ENCODE measurements around the gene ZNF772.
"Not testable (repeated sequence)": the region's sequence is repeated elsewhere in the genome, so short reads cannot be mapped to it uniquely, and the experiment has no call there.

The ZNF772 gene

DNA sequence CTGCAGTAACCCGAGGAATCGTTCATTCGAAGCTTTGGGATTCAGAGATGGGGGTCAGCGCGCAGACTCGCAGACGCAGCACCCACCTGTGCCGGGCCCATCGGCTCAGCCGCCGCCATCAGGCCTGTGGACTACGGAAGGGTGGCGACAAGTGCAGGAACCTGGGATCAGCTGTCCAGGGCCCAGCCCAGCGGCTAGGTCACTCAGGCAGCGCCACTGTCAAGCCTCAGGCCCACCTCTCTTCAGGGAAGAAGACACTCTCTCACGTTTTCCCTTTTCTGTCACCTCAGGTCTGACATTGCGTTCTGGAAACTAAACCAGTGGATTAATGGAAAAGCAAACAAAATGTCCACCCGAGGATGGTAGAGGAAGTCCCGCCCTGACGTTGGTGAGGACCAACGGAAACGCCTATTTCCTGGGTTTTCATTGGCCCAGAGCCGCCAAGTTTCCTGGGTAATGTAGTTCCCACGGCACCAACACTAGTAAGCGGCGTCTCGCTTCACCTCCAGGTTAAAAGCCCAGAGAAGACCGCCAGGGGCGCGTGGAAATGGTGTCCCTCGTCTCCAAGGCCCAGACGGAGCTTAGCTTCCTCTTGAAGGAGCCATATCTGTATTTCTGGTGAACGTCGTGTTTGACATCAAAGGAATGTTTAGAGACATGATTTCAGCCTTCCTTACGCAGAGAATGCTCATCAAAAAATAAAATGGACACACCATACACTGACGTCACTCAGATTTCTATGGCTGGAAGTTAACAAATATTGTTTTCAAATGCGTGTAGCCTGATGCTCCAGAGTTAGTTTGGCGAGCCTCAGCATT is at the start of gene ZNF772:
Gene ZNF772, minus strand, starts transcription at position 376 of the 818 bp plus-strand sequence. Its CDS starts 257 bp downstream, at position 119.
- DNase-seq, result peak; percentile 16 to 96 (median 82)

- not testable (repeated sequence) for DNase-seq
These were observed 40.7 kb upstream of the ZNF772 start for GRCh38 chr19:57518021-57518420.

GRCh38 chr19:57515255-57515654 is 37.9 kb upstream of the ZNF772 start:
- DNase-seq, result no peak

DNA sequence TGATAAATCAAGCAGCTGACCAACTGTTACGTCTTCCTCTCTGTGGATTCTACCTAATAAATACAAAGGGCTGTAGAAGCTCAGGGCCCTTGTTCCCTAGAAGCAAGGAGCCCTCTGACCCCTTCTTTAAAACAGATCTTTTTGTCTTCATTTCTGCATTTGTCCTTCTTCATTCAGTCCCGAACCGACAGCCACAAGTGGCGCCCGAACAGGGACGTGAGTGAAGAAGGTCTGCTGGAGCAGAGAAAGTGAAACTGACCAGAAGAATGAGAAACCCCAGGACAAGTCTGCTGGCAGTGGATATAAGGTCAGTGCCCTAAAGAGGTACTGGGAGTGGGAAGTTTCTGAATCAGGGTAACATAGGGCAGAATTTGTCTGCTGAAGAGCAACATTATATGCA is 35.5 kb upstream of the ZNF772 start:
- no peak for DNase-seq

- no peak for DNase-seq
These were observed 34.1 kb upstream of the ZNF772 start for GRCh38 chr19:57511484-57511883.

GRCh38 chr19:57506163-57506562 is 28.8 kb upstream of the ZNF772 start:
- DNase-seq, result no peak

GRCh38 chr19:57500400-57500799 is 23.0 kb upstream of the ZNF772 start:
- not testable (repeated sequence) for DNase-seq

DNA sequence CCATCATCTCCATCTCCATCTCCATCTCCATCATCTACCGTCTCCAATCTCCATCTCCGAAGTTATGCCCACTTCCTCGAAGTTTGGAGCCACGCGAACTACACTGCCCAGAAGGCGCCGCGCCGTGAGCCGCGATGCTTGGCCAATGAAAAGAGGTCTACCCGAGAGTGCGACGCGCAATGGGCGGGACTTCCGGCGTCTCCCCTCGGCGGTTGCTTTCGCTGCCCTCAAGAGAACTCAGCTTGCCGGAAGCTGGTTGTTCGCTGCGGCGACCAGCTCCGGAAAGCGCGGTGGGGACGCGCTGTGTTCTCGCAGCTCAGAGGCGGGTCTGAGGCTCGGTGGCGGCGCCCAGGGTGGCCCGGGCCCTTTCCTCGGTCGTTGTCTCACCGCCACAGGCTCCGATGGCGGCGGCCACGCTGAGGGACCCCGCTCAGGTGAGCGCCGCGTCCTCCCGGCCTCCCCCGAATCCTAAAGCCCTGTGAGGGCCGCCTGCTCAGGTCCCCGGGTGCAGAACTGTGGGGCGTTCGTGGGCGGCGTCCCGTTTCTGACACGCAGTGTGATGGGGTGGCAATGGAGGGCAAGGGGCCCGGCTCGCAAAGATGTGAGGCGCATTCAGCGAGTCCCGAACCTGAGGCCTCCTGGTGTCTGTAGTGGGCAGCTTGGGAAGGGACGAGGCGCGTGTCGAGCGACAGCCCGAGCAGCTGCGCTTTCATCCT is 22.5 kb upstream of the ZNF772 start, which contains the start of gene ZNF773:
Gene ZNF773, plus strand, starts transcription at position 259 of the 716 bp plus-strand sequence. Its CDS starts 143 bp downstream, at position 402.
- peak; percentile 4 to 89 (median 72) for DNase-seq

DNA sequence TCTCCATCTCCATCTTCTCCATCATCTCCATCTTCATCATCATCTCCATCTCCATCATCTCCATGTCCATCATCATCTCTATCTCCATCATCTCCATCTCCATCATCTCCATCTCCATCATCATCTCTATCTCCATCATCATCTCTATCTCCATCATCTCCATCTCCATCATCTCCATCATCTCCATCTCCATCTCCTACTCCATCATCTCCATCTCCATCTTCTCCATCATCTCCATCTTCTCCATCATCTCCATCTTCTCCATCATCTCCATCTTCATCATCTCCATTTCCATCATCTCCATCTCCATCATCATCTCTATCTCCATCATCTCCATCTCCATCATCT is 21.9 kb upstream of the ZNF772 start:
- DNase-seq, result not testable (repeated sequence)

- not testable (repeated sequence) for DNase-seq
These were observed 10.9 kb upstream of the ZNF772 start for GRCh38 chr19:57488299-57488644.

GRCh38 chr19:57487477-57488298 is 10.3 kb upstream of the ZNF772 start, which contains the start of gene ZNF419:
Gene ZNF419, plus strand, starts transcription at chr19:57487750. Its CDS starts 201 bp downstream, at chr19:57487951.
- DNase-seq, result peak; percentile 19 to 95 (median 83)

GRCh38 chr19:57473646-57474045 is 3.7 kb downstream of the ZNF772 start:
- no peak for DNase-seq

- DNase-seq, result peak in 3 of 51 donors; percentile 1 to 12 (median 4)
These were observed 10.9 kb downstream of the ZNF772 start for GRCh38 chr19:57466489-57466888.

DNA sequence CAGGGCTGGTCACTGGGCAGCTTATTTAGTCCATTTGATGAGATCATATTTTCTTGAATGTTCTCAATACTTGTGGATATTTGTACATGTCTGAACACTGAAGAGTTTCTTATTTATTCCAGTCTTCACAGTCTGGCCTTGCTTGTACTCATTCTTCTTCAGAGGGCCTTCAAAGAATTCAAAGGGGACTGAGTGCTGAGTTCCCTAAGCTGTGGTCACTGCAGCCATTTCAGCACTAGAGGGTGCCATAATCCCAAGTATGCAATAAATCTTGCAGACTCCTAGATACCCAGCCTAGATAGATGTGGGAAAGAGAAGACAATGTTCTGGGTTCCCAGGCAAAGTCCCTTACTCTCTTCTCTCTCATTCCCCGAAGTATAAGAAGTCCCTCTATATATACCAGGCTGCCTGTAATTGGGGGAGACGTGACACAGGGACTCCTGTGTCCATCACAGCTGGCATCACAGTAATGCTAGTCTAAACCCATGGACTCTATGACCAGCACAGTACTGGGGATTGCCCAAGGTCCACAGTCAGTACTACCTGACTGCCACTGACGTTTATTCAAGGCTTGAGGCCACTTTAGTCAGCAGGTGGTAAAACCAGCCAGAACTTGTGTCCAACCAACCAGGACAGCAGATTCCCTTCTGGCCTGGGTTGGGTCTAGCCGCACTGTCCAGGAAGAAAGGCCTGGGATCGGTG is 11.5 kb downstream of the ZNF772 start:
- DNase-seq, result no peak

GRCh38 chr19:57452307-57452706 is 25.1 kb downstream of the ZNF772 start:
- no peak for DNase-seq

DNA sequence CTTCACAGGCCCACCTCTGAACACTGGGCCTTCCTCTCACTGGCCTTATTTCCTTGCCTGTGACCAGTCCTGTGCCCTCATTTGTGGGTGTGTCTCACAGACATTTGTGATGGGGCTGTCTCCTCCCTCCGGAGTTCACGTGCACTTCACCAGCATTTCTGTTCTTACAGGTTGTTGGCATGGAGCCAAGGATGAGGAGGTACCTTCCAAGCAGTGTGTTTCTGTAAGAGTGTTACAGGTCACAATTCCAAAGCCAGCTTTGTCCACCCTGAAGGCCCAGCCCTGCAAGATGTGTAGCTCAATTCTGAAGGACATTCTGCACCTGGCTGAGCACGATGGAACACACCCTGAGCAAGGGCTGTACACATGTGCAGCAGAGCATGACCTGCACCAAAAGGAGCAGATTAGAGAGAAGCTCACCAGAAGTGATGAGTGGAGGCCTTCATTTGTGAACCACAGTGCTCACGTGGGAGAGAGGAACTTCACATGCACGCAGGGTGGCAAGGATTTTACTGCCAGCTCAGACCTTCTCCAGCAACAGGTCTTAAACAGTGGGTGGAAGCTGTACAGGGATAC is 34.2 kb downstream of the ZNF772 start:
- DNase-seq, result no peak

- DNase-seq, result no peak
These were observed 35.2 kb downstream of the ZNF772 start for GRCh38 chr19:57441979-57442752.

GRCh38 chr19:57438925-57439324 is 38.4 kb downstream of the ZNF772 start:
- no peak for DNase-seq

DNA sequence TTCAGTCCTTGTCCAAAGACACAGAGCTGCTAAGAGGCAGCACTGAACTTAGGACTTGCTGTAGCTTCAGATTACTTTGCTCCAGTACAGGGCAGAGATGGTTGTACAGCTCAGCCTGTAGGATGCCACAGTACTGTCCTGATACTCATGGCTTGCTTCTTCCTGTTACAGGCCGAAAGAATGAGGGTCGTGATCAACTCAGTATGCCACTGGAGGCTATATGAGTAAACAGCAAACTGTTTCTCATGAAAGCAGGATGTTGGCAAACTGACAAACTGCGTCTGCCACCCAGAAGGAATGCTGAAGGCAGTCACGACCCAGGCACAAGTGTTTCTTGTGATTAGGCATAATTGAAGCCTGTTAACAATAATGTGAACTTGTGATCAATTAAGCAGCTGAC is 39.4 kb downstream of the ZNF772 start:
- DNase-seq, result peak in 1 of 51 donors; percentile 2

- DNase-seq, result no peak
These were observed 40.9 kb downstream of the ZNF772 start for GRCh38 chr19:57436417-57436816.
